C1 segment of cervical spinal cord (tissue), 14 donors: ENCODE data around the gene SDHB.

Experiments used
- DNase-seq, 14 donors: peaks; one replicate each; lab custom pipeline; 2025; lab: John Stamatoyannopoulos, UW

The SDHB gene

GRCh38 chr1:17046334-17046657, 7.5 kb downstream of the SDHB start:
- DNase-seq: no peak

GRCh38 chr1:17045634-17046333, 8.0 kb downstream of the SDHB start:
- peak in 1 of 14 donors; percentile 56 for DNase-seq

- DNase-seq: no peak
Measured at GRCh38 chr1:17045150-17045549, 8.7 kb downstream of the SDHB start.

- no peak for DNase-seq
Measured at GRCh38 chr1:17043676-17044075, 10.2 kb downstream of the SDHB start.

- DNase-seq: no peak
Measured at GRCh38 chr1:17040135-17040534, 13.7 kb downstream of the SDHB start.

GRCh38 chr1:17039522-17039921, 14.3 kb downstream of the SDHB start:
- no peak for DNase-seq

GRCh38 chr1:17033481-17033880, 20.4 kb downstream of the SDHB start:
- DNase-seq: no peak

GRCh38 chr1:17032741-17033140, 21.1 kb downstream of the SDHB start:
- no peak for DNase-seq

GRCh38 chr1:17031436-17031835, 22.4 kb downstream of the SDHB start:
- DNase-seq: no peak

GRCh38 chr1:17030206-17030605, 23.6 kb downstream of the SDHB start:
- DNase-seq: no peak

GRCh38 chr1:17028662-17029188, 25.1 kb downstream of the SDHB start:
- DNase-seq: no peak

GRCh38 chr1:17027900-17028299, 25.9 kb downstream of the SDHB start:
- DNase-seq: no peak

GRCh38 chr1:17027403-17027802, 26.4 kb downstream of the SDHB start:
- DNase-seq: no peak

GRCh38 chr1:17024721-17025120, 29.1 kb downstream of the SDHB start:
- no peak for DNase-seq

GRCh38 chr1:17023573-17023972, 30.3 kb downstream of the SDHB start:
- DNase-seq: no peak

GRCh38 chr1:17023102-17023501, 30.7 kb downstream of the SDHB start:
- no peak for DNase-seq

- no peak for DNase-seq
Measured at GRCh38 chr1:17021896-17022295, 31.9 kb downstream of the SDHB start.

- DNase-seq: no peak
Measured at GRCh38 chr1:17020502-17020901, 33.3 kb downstream of the SDHB start.

GRCh38 chr1:17018849-17019248, 35.0 kb downstream of the SDHB start:
- DNase-seq: no peak

- no peak for DNase-seq
Measured at GRCh38 chr1:17017435-17017834, 36.4 kb downstream of the SDHB start.

- no peak for DNase-seq
Measured at GRCh38 chr1:17016317-17016661, 37.5 kb downstream of the SDHB start.

GRCh38 chr1:17014671-17015567, 38.9 kb downstream of the SDHB start:
- DNase-seq: no peak
